SH-SY5Y (cell line): ENCODE results near the gene ZFPM1.

ENCODE experiments used
- GATA2 ChIP-seq: IDR thresholded peaks from 2 replicates; pipeline ENCODE4 v1.6.1; 2011; ENCODE audit warnings: mild to moderate bottlenecking, low read depth, low read length
- GATA3 ChIP-seq: IDR thresholded peaks from 2 replicates; pipeline ENCODE4 v1.6.1; 2011; ENCODE audit warnings: low read depth, mild to moderate bottlenecking, low read length, moderate library complexity

GRCh38 chr16:88413231-88413630 is 39.8 kb upstream of the ZFPM1 start:
- TF ChIP-seq GATA2 (no peak), GATA3 (no peak)
